B cell (primary cell): ENCODE data around the gene LPO.

ENCODE experiments used
- CTCF ChIP-seq: fragments of 200-600 bp; IDR thresholded peaks from one replicate; pipeline ENCODE4 v1.8.0; 2022; ENCODE audit warnings: antibody characterized with exemption, mild to moderate bottlenecking
- EZH2 ChIP-seq: IDR thresholded peaks from 2 replicates; pipeline ENCODE4 v1.6.1; 2012; ENCODE audit warnings: borderline replicate concordance, low read depth, mild to moderate bottlenecking, moderate library complexity, low read length; ENCODE audit not compliant: insufficient read depth, poor library complexity, severe bottlenecking

- no peak for TF ChIP-seq CTCF
- no peak for TF ChIP-seq EZH2
These were observed 55.6 kb downstream of the LPO start for GRCh38 chr17:58294034-58294433.
